ENCODE results near the gene RDH13. TPM values are rescaled to one million over a fixed set of nuclear protein-coding genes. Genes with fewer than 3 reads are reported as not detected.
"Not testable (repeated sequence)": the region's sequence is repeated elsewhere in the genome, so short reads cannot be mapped to it uniquely, and the experiment has no call there.

The RDH13 gene
- total RNA-seq, 1 donor from 2014 or later: 8.2 TPM

DNA sequence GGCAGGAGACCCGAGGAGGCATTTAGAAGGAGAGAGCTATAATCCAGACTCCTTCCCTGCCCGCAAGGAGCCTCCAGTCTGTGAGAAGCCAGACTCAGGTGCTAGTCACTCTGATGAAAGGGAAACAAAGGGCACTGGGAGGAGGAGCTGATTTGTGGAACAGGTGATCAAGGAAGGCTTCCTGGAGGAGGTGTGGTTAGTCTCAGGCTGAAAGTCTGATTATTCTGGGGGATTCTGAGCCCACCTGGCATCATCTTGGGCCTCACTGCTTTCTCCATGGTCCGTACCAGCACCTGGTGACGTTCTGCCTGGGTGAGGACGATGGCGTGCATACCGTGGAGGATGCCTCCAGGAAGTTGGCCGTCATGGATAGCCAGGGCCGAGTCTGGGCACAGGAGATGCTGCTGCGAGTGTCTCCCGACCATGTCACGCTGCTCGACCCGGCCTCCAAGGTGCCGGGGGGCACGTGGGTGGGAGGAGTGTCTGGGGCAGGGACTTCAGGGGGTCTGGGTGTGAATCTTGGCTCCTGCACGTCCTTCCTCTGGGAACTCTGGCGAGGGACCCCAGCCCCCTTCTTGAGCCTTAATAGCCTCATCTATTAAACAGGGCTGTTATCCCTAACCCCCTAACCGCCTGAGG lies 16.6 kb upstream of the RDH13 start:
- DNase-seq (ENCODE audit: low spot score): no peak

- no peak for DNase-seq (ENCODE audit: low spot score)
Observed at GRCh38 chr19:55078996-55079395, 16.0 kb upstream of the RDH13 start.

DNA sequence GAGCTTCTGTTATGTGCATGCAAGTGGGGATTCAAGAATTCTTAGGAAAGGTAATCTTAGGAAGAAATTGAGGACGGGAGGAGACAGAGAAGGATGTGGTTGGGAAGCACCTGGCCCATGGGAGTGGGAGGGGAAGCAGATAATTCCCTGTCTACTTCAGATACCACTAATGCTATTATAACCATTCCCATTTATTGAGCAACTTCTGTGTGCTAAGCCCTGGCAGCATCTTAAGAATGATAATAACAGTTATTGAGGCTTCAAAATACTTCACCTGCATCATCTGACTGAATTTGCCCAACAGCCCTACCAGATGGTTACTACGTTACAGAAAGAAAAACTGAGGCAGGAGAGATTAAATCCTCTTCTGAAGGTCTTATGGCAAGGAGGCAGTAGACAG lies 14.2 kb upstream of the RDH13 start:
- DNase-seq (ENCODE audit: low spot score): no peak

DNA sequence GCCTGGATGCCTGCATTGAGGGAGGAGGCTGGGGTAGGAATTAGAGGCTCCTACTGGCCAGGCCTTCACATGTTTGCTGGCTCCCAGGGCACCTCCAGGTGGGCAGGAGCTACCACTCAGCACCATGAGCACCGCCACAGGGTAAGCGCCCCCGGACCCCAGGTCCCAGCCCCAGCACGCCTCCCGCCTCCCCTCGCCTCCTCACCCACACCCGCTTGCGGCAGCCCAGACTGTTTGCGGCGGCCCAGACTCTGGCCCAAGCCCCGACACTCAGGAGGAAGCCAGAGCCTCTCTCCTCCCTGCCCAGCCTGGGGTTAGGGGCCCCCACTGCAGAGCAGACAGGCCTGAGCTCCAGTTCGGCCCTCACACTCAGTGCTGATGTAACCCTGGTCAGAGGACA lies 13.4 kb upstream of the RDH13 start:
- no peak for DNase-seq (ENCODE audit: low spot score)

DNA sequence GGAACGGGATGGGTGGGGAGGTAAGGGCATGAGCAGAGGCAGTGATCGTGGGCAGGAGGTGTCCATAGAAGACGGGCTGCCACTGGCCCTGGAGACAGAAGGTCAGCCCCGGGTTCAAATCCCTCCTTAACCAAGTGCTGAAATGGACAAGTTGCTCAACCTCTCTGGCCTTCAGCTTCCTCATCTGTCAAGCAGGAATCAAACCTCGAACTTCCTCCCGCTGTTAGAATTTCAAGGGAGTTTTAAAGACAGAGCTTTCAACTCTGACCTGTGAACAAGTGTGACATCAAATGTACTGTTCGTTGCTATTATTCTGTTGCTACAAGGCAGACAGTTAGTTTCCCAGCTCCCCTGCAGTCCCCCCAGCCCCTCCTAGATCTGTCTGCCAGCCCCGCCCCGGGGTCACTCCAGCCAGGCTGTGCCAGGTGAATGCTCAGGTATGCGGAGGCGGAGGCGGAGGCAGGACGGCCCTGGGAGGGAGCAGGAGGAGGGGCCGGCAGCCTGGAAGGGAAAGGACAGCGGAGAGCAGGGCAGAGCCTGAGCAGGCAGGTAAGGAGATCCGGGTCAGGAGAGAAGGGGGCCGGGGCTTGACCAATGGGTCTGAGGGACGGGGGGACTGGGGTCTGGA lies 12.5 kb upstream of the RDH13 start, which contains the start of gene EPS8L1:
Gene EPS8L1, plus strand, starts transcription at position 499 of the 628 bp plus-strand sequence. CDS start 576 bp downstream, outside the sequence.
- no peak for DNase-seq (ENCODE audit: low spot score)

- DNase-seq (ENCODE audit: low spot score): no peak
Observed at GRCh38 chr19:55071913-55072312, 9.0 kb upstream of the RDH13 start.

DNA sequence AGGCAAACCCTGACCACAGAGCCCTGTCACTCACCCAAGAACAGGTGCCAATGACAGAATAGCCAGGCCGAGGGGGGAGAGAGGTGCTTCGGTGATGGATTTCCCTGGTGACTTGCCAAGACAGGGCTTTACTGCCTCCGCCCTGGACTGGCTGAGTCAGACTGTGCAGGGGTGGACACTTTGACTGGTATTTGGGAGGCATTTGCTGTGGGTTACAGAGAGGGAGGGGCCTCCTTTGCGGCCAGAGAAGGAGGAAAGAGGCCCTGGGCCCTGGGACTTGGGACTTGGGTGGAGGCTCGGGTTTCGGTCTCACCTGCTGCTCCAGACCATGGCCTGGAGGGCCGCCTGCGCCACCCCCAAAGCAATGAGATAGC lies 8.2 kb upstream of the RDH13 start:
- no peak for DNase-seq (ENCODE audit: low spot score)

DNA sequence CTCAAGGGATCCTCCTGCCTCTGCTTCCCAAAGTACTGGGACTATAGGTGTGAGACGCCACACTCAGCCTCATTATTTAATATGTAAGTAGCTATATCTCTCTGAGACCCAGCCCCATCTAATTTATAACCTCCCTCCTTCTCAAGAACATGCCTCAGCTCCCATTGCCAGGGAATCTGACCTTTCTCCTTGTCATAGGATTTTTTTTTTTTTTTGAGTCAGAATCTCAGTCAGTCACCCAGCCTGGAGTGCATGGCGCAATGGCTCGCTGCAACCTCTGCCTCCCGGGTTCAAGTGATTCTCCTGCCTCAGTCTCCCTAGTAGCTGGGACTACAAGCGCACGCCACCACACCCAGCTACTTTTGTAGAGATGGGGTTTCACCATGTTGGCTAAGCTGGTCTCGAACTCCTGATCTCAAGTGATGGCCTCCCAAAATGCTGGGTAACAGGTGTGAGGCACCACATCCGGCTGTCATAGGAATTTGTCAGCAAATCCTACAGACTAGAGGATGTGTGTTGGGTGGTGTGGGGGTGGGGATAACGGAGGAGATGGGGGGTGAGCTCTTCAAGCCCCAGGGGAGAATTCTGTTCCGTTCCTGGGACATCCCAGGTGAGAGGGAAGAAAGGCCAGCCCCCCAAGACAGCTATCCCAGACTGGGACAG lies 7.6 kb upstream of the RDH13 start:
- no peak for DNase-seq (ENCODE audit: low spot score)

GRCh38 chr19:55069865-55070197 lies 6.9 kb upstream of the RDH13 start:
- no peak for DNase-seq (ENCODE audit: low spot score)

DNA sequence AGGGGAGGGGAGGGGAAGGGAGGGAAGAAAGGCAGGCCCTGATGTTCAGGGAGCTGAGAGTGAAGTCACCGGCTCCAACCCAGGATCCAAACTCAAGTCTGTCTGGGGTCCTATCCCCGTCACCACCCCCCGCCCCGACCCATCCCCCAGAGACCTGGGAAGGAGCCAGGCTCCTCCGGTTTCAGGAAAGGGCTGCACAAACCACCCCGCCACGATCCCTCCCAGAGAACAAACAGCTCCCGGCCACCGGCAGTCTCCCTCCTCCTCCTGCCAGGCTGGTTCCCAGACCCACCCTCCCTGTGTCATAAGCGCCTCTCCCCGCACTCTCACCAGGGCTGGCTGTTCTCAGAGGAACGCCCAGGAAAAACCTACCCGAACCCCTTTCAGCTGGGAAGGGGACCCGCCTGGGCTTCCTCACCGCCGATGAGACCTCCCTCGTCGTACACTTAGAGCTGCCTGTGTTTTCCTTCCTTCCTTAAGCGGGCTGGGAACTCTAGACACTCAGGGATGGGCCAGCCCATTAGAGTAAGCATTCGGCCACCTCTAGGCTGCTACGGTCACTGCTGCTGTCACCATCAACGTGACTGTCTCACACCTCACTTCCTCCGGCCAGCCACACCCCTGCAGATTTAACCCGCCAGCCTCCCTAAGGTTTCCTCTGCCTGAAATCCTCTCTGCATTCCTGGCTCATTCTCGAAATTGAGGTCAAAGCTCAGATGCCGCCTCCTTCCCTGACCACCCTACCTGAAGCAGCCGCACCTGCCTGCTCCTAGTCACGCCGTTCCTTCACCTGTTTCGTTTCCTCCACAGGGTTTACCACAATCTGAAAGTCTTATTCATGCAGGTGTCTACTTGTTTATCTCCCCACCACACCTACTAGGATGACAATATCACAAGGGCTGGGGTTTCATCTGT lies 6.3 kb upstream of the RDH13 start:
- no peak for DNase-seq (ENCODE audit: low spot score)

DNA sequence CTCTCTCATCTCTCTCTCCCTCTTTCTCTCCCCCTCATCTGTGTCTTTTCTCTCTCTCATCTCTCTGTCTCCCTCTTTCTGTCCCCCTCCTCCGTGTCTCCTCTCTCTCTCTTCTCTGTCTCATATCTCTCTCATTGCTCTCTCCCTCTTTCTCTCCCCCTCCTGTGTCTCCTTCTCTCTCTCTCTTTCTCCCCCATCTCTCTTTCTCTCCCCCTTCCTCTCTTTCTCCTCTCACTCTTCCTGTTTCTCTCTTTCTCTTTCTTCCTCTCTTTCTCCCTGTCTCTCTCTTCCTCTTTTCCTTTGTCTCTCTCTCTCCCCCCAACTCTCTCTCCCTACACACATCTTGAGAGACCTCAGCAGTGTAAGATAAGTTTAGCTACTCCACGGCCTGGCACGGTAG lies 4.9 kb upstream of the RDH13 start:
- no peak for DNase-seq (ENCODE audit: low spot score)

GRCh38 chr19:55066107-55066709 lies 3.3 kb upstream of the RDH13 start:
- DNase-seq (ENCODE audit: low spot score): no peak

- not testable (repeated sequence) for DNase-seq (ENCODE audit: low spot score)
Observed at GRCh38 chr19:55065516-55065915, 2.6 kb upstream of the RDH13 start.

- no peak for DNase-seq (ENCODE audit: low spot score)
Observed at GRCh38 chr19:55063492-55063843, 520 bp upstream of the RDH13 start.

DNA sequence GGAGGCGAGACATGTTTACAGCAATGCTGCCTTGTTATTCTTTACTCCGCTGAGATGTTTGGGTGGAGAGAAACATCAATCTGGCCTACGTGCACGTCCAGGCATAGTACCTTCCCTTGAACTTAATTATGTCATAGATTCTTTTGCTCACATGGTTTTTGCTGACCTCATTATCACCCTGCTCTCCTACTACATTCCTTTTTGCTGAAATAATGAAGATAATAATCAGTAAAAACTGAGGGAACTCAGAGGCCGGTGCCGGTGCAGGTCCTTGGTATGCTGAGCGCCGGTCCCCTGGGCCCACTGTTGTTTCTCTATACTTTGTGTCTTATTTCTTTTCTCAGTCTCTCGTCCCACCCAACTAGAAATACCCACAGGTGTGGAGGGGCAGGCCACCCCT lies 2.7 kb downstream of the RDH13 start:
- not testable (repeated sequence) for DNase-seq (ENCODE audit: low spot score)

- DNase-seq (ENCODE audit: low spot score): no peak
Observed at GRCh38 chr19:55058781-55059610, 4.0 kb downstream of the RDH13 start.

DNA sequence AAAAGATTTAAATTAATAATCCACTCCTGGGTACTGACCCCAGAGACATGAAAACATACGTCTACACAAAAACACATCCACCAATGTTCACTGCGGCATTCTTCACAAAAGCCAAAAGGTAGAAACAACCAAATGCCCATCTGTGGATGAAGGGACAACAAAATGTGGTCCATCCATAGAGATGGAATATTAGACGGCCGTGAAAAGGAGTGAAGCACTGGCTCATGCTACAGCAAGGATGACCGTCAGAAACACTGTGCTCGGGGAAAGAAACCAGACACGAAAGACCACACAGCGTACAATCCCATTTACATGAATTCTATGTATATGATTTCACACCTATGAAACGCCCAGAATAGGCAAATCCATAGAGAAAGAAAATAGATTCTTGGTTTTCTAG lies 6.1 kb downstream of the RDH13 start:
- no peak for DNase-seq (ENCODE audit: low spot score)

DNA sequence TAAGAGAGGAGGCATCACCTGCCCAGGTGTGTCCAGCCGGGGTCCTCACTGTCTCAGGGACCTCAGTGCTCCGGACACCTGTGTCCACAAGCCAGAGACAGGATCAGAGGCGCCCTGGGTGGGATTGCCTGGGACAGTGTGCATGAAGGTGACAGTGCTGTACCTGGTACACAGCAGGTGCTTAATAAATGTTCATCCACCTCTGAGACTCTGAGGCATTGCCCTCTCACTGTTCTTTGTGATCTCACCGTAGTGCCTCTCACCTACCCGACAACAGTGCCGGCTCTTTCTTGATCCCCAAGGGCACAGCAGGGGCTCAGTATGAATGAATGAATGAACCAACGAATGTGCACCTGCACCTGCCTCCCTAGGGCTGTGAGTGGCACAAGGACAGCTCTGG lies 9.2 kb downstream of the RDH13 start:
- no peak for DNase-seq (ENCODE audit: low spot score)

- no peak for DNase-seq (ENCODE audit: low spot score)
Observed at GRCh38 chr19:55050749-55051532, 12.0 kb downstream of the RDH13 start.

DNA sequence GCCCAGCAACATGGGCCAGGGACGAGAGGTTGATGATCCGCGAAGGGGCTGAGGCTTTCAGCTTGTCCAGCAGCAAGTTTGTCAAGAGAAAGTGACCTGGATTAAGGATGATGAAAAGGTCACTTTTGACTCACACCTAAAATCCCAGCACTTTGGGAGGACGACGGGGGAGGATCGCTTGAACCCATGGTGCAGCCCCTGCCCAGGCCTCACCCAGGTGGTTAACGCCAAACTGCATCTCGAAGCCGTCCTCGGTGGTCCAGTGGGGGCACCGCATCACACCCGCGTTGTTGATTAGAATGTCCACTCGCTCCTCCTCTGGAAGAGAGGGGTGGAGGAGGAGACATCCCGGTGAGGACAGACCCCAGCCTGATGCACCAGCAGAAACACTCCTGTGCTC lies 14.5 kb downstream of the RDH13 start:
- DNase-seq (ENCODE audit: low spot score): no peak

Measured in mesenteric fat pad (tissue), 1 donor.